Endothelial cell (in vitro differentiated cells): ENCODE measurements around the gene BCDIN3D. TPM values are rescaled to one million over a fixed set of nuclear protein-coding genes. Genes with fewer than 3 reads are reported as not detected.
"Not testable (repeated sequence)": the region's sequence is repeated elsewhere in the genome, so short reads cannot be mapped to it uniquely, and the experiment has no call there.

ENCODE experiments used
- DNase-seq: peaks from one replicate; pipeline ENCODE4 v3.0.0; 2021; ENCODE audit warnings: low spot score
- H3K27ac Mint-ChIP-seq: one replicate; pipeline ENCODE4 v1.8.0; 2021; ENCODE audit warnings: mixed read lengths, inconsistent platforms; ENCODE audit not compliant: unreplicated experiment
- H3K27me3 Mint-ChIP-seq: one replicate; pipeline ENCODE4 v1.8.0; 2021; ENCODE audit warnings: mild to moderate bottlenecking, moderate library complexity, mixed read lengths, inconsistent platforms; ENCODE audit not compliant: unreplicated experiment
- H3K36me3 Mint-ChIP-seq: one replicate; pipeline ENCODE4 v1.8.0; 2021; ENCODE audit warnings: mild to moderate bottlenecking, low read depth, mixed read lengths, inconsistent platforms; ENCODE audit not compliant: unreplicated experiment
- H3K4me1 Mint-ChIP-seq: one replicate; pipeline ENCODE4 v1.8.0; 2021; ENCODE audit warnings: mild to moderate bottlenecking, mixed read lengths, inconsistent platforms; ENCODE audit not compliant: unreplicated experiment
- H3K4me3 Mint-ChIP-seq: one replicate; pipeline ENCODE4 v1.8.0; 2021; ENCODE audit warnings: mild to moderate bottlenecking, mixed read lengths, inconsistent platforms; ENCODE audit not compliant: unreplicated experiment
- H3K9me3 Mint-ChIP-seq: one replicate; pipeline ENCODE4 v1.8.0; 2021; ENCODE audit warnings: mixed read lengths, inconsistent platforms; ENCODE audit not compliant: unreplicated experiment
- CTCF ChIP-seq: fragments of 200-600 bp; sonication (generic); IDR thresholded peaks from one replicate; pipeline ENCODE4 v1.5.0; 2021; ENCODE audit warnings: antibody characterized with exemption; ENCODE audit not compliant: unreplicated experiment
- total RNA-seq: library from RNA; stranded (reverse); fragmentation: NEBNext Ultra II Directional; extraction: Animal tissue kit (Norgen Biotek cat#: 25700); gene quantifications from one replicate; pipeline ENCODE4 v1.2.1, GENCODE V29; 2021; ENCODE audit not compliant: unreplicated experiment

Gene BCDIN3D
- total RNA-seq, 1 donor from 2014 or later: 2.6 TPM

- DNase-seq: no peak
- Mint-ChIP-seq H3K27ac (no peak overlapping the region), H3K4me1 (no peaks in the 10 kb centered on the region), H3K9me3 (no peaks in the 10 kb centered on the region), H3K4me3 (no peak overlapping the region), H3K36me3 (no peaks in the 10 kb centered on the region), H3K27me3 (peaks cover 1% of the 10 kb centered on the region)
- TF ChIP-seq CTCF: no peak
These were observed 29.5 kb upstream of the BCDIN3D start for GRCh38 chr12:49872381-49872780.

GRCh38 chr12:49871811-49872251 is 28.9 kb upstream of the BCDIN3D start:
- DNase-seq, H3K4me3 Mint-ChIP-seq, H3K27ac Mint-ChIP-seq: not testable (repeated sequence)

GRCh38 chr12:49871263-49871561 is 28.3 kb upstream of the BCDIN3D start:
- Mint-ChIP-seq H3K27ac (no peak overlapping the region), H3K4me1 (no peaks in the 10 kb centered on the region), H3K4me3 (no peak overlapping the region), H3K27me3 (peaks cover 5% of the 10 kb centered on the region), H3K36me3 (no peaks in the 10 kb centered on the region), H3K9me3 (no peaks in the 10 kb centered on the region)
- TF ChIP-seq CTCF: no peak
- DNase-seq: no peak

More at GRCh38 chr12:49871811-49872251, 28.9 kb upstream of the BCDIN3D start:
- H3K9me3 Mint-ChIP-seq, H3K27me3 Mint-ChIP-seq, H3K36me3 Mint-ChIP-seq, H3K4me1 Mint-ChIP-seq: not testable (repeated sequence)

GRCh38 chr12:49870501-49871262 is 27.8 kb upstream of the BCDIN3D start:
- H3K36me3 Mint-ChIP-seq: no peaks in the 10 kb centered on the region

GRCh38 chr12:49869816-49870500 is 27.1 kb upstream of the BCDIN3D start:
- Mint-ChIP-seq H3K4me1 (no peaks in the 10 kb centered on the region), H3K27ac (no peak overlapping the region), H3K36me3 (no peaks in the 10 kb centered on the region), H3K9me3 (no peaks in the 10 kb centered on the region), H3K4me3 (no peak overlapping the region), H3K27me3 (peaks cover 3% of the 10 kb centered on the region)
- DNase-seq: no peak
- TF ChIP-seq CTCF: no peak

More at GRCh38 chr12:49870501-49871262, 27.8 kb upstream of the BCDIN3D start:
- Mint-ChIP-seq H3K4me1 (no peaks in the 10 kb centered on the region), H3K27me3 (peaks cover 3% of the 10 kb centered on the region), H3K27ac (no peak overlapping the region), H3K4me3 (no peak overlapping the region), H3K9me3 (no peaks in the 10 kb centered on the region)
- TF ChIP-seq CTCF: no peak
- DNase-seq: no peak
